HCT116 (cell line): ENCODE results near the gene CXCR6. TPM values are rescaled to one million over a fixed set of nuclear protein-coding genes. Genes with fewer than 3 reads are reported as not detected.
A peak's percentile ranks its signal among the peaks of the same experiment; 100 is the strongest.

Source experiments
- ATAC-seq: fragments of 200-7000 bp; cut with Tn5 transposase; 2 replicates; pipeline ENCODE4 v1.9.1; 2020; ENCODE audit warnings: mild to moderate bottlenecking, moderate library complexity
- BruUV-seq: library from RNA; stranded (reverse); fragments of 400-500 nt; replicated peaks from 2 replicates; lab custom pipeline; 2021; lab: Mats Ljungman, UMichigan
- CTCF ChIA-PET: fragments of 300-600 bp; sonication (Branson Sonifier 250); formaldehyde crosslinking; loops from one replicate; lab custom pipeline; 2021; ENCODE audit warnings: antibody characterized with exemption; lab: Charles Lee
- POLR2A ChIA-PET: fragments of 300-600, 350-600 bp; sonication (Branson Sonifier 250); formaldehyde crosslinking; loops from one replicate; lab custom pipeline; 2021; ENCODE audit warnings: antibody characterized with exemption; lab: Charles Lee
- RAD21 ChIA-PET, 2 experiments: fragments of 300-600 bp; sonication (Branson Sonifier 250); formaldehyde crosslinking; loops; one replicate each; lab custom pipeline; 2023; ENCODE audit warnings: low total read pairs in 2 of 2; ENCODE audit not compliant: uncharacterized antibody in 2 of 2, unreplicated experiment in 2 of 2, low non-redundant PET in 1 of 2; lab: Charles Lee
- DNase-seq: peaks from one replicate; pipeline ENCODE4 v3.0.0-alpha.2; 2010; ENCODE audit warnings: low read depth, low spot score
- H2AFZ ChIP-seq: fragments of 200-600 bp; shearing (Covaris generic), sonication (generic); 2 replicates; pipeline ENCODE4 v1.6.1; 2017; ENCODE audit warnings: low read depth, mixed run types, mixed read lengths, antibody characterized with exemption, low read length; ENCODE audit not compliant: poor library complexity, severe bottlenecking
- H3K27ac ChIP-seq: 2 replicates; pipeline ENCODE4 v1.5.1; 2012; ENCODE audit warnings: low read depth, low read length
- H3K27me3 ChIP-seq: fragments of 200-600 bp; sonication (generic); 2 replicates; pipeline ENCODE4 v1.6.1; 2016; ENCODE audit warnings: mixed run types, low read length, mixed read lengths; ENCODE audit not compliant: insufficient read depth
- H3K36me3 ChIP-seq, 2 experiments: fragments of 200-500 bp in 1 of 2; fragments of 200-600 bp in 1 of 2; sonication (Bioruptor generic) in 1 of 2; sonication (generic) in 1 of 2; 2 replicates each; pipeline versions ENCODE4 v1.5.1 to v1.6.1; 2014 to 2016; ENCODE audit warnings: low read length in 2 of 2, inconsistent platforms in 1 of 2, mixed read lengths in 1 of 2, mixed run types in 1 of 2; ENCODE audit not compliant: insufficient read depth in 2 of 2, control insufficient read depth in 1 of 2
- H3K4me1 ChIP-seq, 2 experiments: fragments of 200-600 bp in 1 of 2; sonication (generic) in 1 of 2; 2 replicates each; pipeline versions ENCODE4 v1.5.1 to v1.6.1; 2012 to 2017; ENCODE audit warnings: low read length in 2 of 2, inconsistent platforms in 1 of 2, mild to moderate bottlenecking in 1 of 2, mixed read lengths in 1 of 2, mixed run types in 1 of 2, moderate library complexity in 1 of 2; ENCODE audit not compliant: insufficient read depth in 2 of 2, control insufficient read depth in 1 of 2
- H3K4me2 ChIP-seq: fragments of 200-600 bp; sonication (generic); 2 replicates; pipeline ENCODE4 v1.6.1; 2017; ENCODE audit warnings: mixed run types, low read length, mixed read lengths
- H3K4me3 ChIP-seq, 2 experiments: fragments of 200-600 bp in 1 of 2; sonication (generic) in 1 of 2; replicated peaks in 1 of 2; 2 replicates each; pipeline ENCODE4 v1.5.1; 2011 to 2016; ENCODE audit warnings: low read length in 2 of 2, control low read depth in 1 of 2, low read depth in 1 of 2, mild to moderate bottlenecking in 1 of 2, mixed read lengths in 1 of 2, mixed run types in 1 of 2
- H3K79me2 ChIP-seq: fragments of 200-600 bp; sonication (generic); 2 replicates; pipeline ENCODE4 v1.6.1; 2017; ENCODE audit warnings: mild to moderate bottlenecking, mixed run types, low read length, moderate library complexity, mixed read lengths; ENCODE audit not compliant: insufficient read depth
- H3K9ac ChIP-seq: fragments of 200-600 bp; sonication (generic); 2 replicates; pipeline ENCODE4 v1.6.1; 2016; ENCODE audit warnings: low read length, mixed read lengths
- H3K9me2 ChIP-seq: fragments of 200-600 bp; sonication (generic), shearing (Covaris generic); 2 replicates; pipeline ENCODE4 v1.6.1; 2017; ENCODE audit warnings: mixed run types, mild to moderate bottlenecking, moderate library complexity; ENCODE audit not compliant: insufficient read depth
- H3K9me3 ChIP-seq, 2 experiments: fragments of 200-500 bp in 1 of 2; fragments of 200-600 bp in 1 of 2; sonication (Bioruptor generic) in 1 of 2; sonication (generic) in 1 of 2; 2 replicates each; pipeline ENCODE4 v1.6.1; 2014 to 2017; ENCODE audit warnings: low read length in 2 of 2, mixed read lengths in 2 of 2, inconsistent platforms in 1 of 2, low read depth in 1 of 2, mild to moderate bottlenecking in 1 of 2, mixed run types in 1 of 2, moderate library complexity in 1 of 2; ENCODE audit not compliant: control insufficient read depth in 1 of 2, insufficient read depth in 1 of 2
- H4K20me1 ChIP-seq: fragments of 200-600 bp; sonication (generic), shearing (Covaris generic); 2 replicates; pipeline ENCODE4 v1.6.1; 2017; ENCODE audit warnings: mixed run types, mild to moderate bottlenecking, moderate library complexity; ENCODE audit not compliant: insufficient read depth
- EGR1 ChIP-seq: IDR thresholded peaks from 2 replicates; pipeline ENCODE4 v1.6.1; 2012; ENCODE audit warnings: low read depth
- ELF1 ChIP-seq: IDR thresholded peaks from 2 replicates; pipeline ENCODE4 v1.6.1; 2012; ENCODE audit warnings: low read depth, borderline replicate concordance
- EZH2 ChIP-seq: fragments of 200-600 bp; sonication (generic); IDR thresholded peaks from 2 replicates; pipeline ENCODE4 v1.6.1; 2017; ENCODE audit warnings: antibody characterized with exemption, mixed run types
- EZH2phosphoT487 ChIP-seq: fragments of 200-600 bp; IDR thresholded peaks from 2 replicates; pipeline ENCODE4 v1.6.1; 2018; ENCODE audit warnings: antibody characterized with exemption, borderline replicate concordance
- JUND ChIP-seq: IDR thresholded peaks from 2 replicates; pipeline ENCODE4 v1.6.1; 2012
- POLR2A ChIP-seq: IDR thresholded peaks from 2 replicates; pipeline ENCODE4 v1.7.0; 2011; ENCODE audit warnings: borderline replicate concordance; ENCODE audit not compliant: insufficient read depth, insufficient read length; ENCODE audit errors: extremely low read depth
- POLR2AphosphoS5 ChIP-seq: IDR thresholded peaks from 2 replicates; pipeline ENCODE4 v1.6.1; 2011; ENCODE audit warnings: mild to moderate bottlenecking, low read depth, low read length, moderate library complexity
- RAD21 ChIP-seq: IDR thresholded peaks from 2 replicates; pipeline ENCODE4 v1.6.1; 2012; ENCODE audit warnings: low read depth, mild to moderate bottlenecking
- SIN3A ChIP-seq: IDR thresholded peaks from 2 replicates; pipeline ENCODE4 v1.6.1; 2012; ENCODE audit warnings: low read depth
- SP1 ChIP-seq: IDR thresholded peaks from 2 replicates; pipeline ENCODE4 v1.6.1; 2012; ENCODE audit warnings: low read depth
- TCF7L2 ChIP-seq: IDR thresholded peaks from 2 replicates; pipeline ENCODE4 v1.7.0; 2011; ENCODE audit warnings: borderline replicate concordance, inconsistent platforms; ENCODE audit not compliant: insufficient read depth, insufficient read length; ENCODE audit errors: extremely low read depth
- YY1 ChIP-seq: IDR thresholded peaks from 2 replicates; pipeline ENCODE4 v1.6.1; 2011; ENCODE audit warnings: low read length, low read depth, moderate library complexity, mild to moderate bottlenecking; ENCODE audit not compliant: insufficient replicate concordance; ENCODE audit errors: extremely low read depth
- ZFX ChIP-seq: fragments of 450-650 bp; IDR thresholded peaks from 2 replicates; pipeline ENCODE4 v1.6.1; 2017
- ZNF274 ChIP-seq: fragments of 200-500 bp; sonication (Bioruptor generic); IDR thresholded peaks from 2 replicates; pipeline ENCODE4 v1.6.1; 2014; ENCODE audit warnings: mild to moderate bottlenecking, low read depth, low read length, inconsistent platforms
- intact Hi-C: fragments of 100-400 bp; cut with micrococcal nuclease; formaldehyde crosslinking; loops from 2 replicates; pipeline ENCODE4 v1.10.0; 2022
- total RNA-seq: library from RNA; stranded (reverse); gene quantifications from one replicate; pipeline ENCODE4 v1.2.1, GENCODE V29; 2021; ENCODE audit not compliant: unreplicated experiment
- TF ChIP-seq, protein P1 (sequence below): IDR thresholded peaks from 2 replicates; pipeline ENCODE4 v1.6.1; 2012; ENCODE audit warnings: low read depth
- TF ChIP-seq, protein P2 (sequence below): IDR thresholded peaks from 2 replicates; pipeline ENCODE4 v1.6.1; 2012
- TF ChIP-seq, protein P3 (sequence below): IDR thresholded peaks from 2 replicates; pipeline ENCODE4 v1.6.1; 2012

CXCR6 gene
- total RNA-seq, 1 experiment from 2014 or later = not detected

DNA sequence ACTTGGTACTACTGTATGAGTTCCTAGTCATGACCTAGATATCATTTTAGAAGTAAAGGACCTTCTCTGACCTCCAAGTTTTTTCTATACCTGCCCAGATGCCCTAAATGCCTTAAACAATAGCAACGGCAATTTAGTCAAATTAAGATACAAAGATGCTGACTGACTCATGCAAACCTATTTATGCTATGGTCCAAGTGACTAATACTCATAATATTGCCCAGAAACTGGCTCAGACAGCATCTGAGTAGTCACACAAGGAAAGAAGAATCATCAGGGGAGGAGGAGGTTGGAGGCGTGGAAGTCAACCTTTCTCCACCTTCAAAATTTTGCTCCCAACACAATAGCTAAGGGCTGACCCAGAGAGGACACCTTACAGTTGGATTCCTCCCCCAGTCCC is 45.5 kb downstream of the CXCR6 start:
- DNase-seq (peak; percentile 4), ATAC-seq (no peak)
- no peak overlapping the region for H2AFZ ChIP-seq
- H3K9me3 ChIP-seq = no peaks in the 10 kb centered on the region
- ChIA-PET POLR2A (no interaction called here), RAD21 (no interaction called here), CTCF (no interaction called here)
- H3K27me3 ChIP-seq = no peaks in the 10 kb centered on the region
- no peaks in the 10 kb centered on the region for H4K20me1 ChIP-seq
- peaks cover 45% of the 10 kb centered on the region for H3K79me2 ChIP-seq
- H3K9ac ChIP-seq = no peak overlapping the region
- no peak overlapping the region for H3K4me3 ChIP-seq
- no peak overlapping the region for H3K27ac ChIP-seq
- intact Hi-C loops = no loop called here
- peaks cover 0 to 25% of the 10 kb centered on the region in 2 experiments; a peak in 2 of 4 replicates for H3K4me1 ChIP-seq
- 0 out of 2 replicates have a peak overlapping the region, but pooled peaks have one; percentile 16 for H3K4me2 ChIP-seq
- TF ChIP-seq ELF1 (no peak), EZH2phosphoT487 (no peak), EZH2 (no peak), POLR2AphosphoS5 (no peak), SP1 (no peak), EGR1 (no peak), ZFX (no peak), RAD21 (no peak), JUND (no peak), YY1 (no peak), ZNF274 (no peak), POLR2A (no peak), SIN3A (no peak), TCF7L2 (no peak)
- TF ChIP-seq, protein P1, sequence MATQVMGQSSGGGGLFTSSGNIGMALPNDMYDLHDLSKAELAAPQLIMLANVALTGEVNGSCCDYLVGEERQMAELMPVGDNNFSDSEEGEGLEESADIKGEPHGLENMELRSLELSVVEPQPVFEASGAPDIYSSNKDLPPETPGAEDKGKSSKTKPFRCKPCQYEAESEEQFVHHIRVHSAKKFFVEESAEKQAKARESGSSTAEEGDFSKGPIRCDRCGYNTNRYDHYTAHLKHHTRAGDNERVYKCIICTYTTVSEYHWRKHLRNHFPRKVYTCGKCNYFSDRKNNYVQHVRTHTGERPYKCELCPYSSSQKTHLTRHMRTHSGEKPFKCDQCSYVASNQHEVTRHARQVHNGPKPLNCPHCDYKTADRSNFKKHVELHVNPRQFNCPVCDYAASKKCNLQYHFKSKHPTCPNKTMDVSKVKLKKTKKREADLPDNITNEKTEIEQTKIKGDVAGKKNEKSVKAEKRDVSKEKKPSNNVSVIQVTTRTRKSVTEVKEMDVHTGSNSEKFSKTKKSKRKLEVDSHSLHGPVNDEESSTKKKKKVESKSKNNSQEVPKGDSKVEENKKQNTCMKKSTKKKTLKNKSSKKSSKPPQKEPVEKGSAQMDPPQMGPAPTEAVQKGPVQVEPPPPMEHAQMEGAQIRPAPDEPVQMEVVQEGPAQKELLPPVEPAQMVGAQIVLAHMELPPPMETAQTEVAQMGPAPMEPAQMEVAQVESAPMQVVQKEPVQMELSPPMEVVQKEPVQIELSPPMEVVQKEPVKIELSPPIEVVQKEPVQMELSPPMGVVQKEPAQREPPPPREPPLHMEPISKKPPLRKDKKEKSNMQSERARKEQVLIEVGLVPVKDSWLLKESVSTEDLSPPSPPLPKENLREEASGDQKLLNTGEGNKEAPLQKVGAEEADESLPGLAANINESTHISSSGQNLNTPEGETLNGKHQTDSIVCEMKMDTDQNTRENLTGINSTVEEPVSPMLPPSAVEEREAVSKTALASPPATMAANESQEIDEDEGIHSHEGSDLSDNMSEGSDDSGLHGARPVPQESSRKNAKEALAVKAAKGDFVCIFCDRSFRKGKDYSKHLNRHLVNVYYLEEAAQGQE = no peak
- TF ChIP-seq, protein P2, sequence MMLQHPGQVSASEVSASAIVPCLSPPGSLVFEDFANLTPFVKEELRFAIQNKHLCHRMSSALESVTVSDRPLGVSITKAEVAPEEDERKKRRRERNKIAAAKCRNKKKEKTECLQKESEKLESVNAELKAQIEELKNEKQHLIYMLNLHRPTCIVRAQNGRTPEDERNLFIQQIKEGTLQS = no peak
- TF ChIP-seq, protein P3, sequence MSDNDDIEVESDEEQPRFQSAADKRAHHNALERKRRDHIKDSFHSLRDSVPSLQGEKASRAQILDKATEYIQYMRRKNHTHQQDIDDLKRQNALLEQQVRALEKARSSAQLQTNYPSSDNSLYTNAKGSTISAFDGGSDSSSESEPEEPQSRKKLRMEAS = no peak
- H3K36me3 ChIP-seq = peaks cover 3 to 10% of the 10 kb centered on the region in 2 experiments; a peak in 1 of 4 replicates
- H3K9me2 ChIP-seq = no peaks in the 10 kb centered on the region
- no TSS peak for BruUV-seq
